NCI-H1417 (cell line): ENCODE data around the gene UBL7.
"Not testable (repeated sequence)": the region's sequence is repeated elsewhere in the genome, so short reads cannot be mapped to it uniquely, and the experiment has no call there.

Experiments
- DNase-seq, 3 experiments: peaks; one replicate each; lab custom pipeline; 2025; lab: John Stamatoyannopoulos, UW

UBL7 gene

GRCh38 chr15:74460871-74461846, at the start of gene UBL7:
Gene UBL7 (minus strand): TSS chr15:74461160. CDS start chr15:74458867, 2,293 bp downstream.
- peak; percentile 96 to 99 (median 98) for DNase-seq

GRCh38 chr15:74506515-74506840, 45.5 kb upstream of the UBL7 start:
- DNase-seq = no peak

GRCh38 chr15:74505837-74506514, 45.0 kb upstream of the UBL7 start:
- no peak for DNase-seq

- DNase-seq = no peak
These were observed 43.9 kb upstream of the UBL7 start for GRCh38 chr15:74504836-74505235.

- no peak for DNase-seq
These were observed 43.5 kb upstream of the UBL7 start for GRCh38 chr15:74504418-74504817.

- no peak for DNase-seq
These were observed 41.3 kb upstream of the UBL7 start for GRCh38 chr15:74502301-74502700.

GRCh38 chr15:74500401-74500800, 39.4 kb upstream of the UBL7 start:
- DNase-seq = no peak

GRCh38 chr15:74499366-74499765, 38.4 kb upstream of the UBL7 start:
- no peak for DNase-seq

GRCh38 chr15:74497584-74497983, 36.6 kb upstream of the UBL7 start:
- DNase-seq = peak; percentile 69 to 99 (median 85)

- no peak for DNase-seq
These were observed 35.7 kb upstream of the UBL7 start for GRCh38 chr15:74496648-74497047.

- DNase-seq = no peak
These were observed 29.4 kb upstream of the UBL7 start for GRCh38 chr15:74490339-74490689.

GRCh38 chr15:74489518-74490338, 28.8 kb upstream of the UBL7 start:
- peak; percentile 42 to 77 (median 59) for DNase-seq

GRCh38 chr15:74488776-74489175, 27.8 kb upstream of the UBL7 start:
- DNase-seq = no peak

GRCh38 chr15:74482661-74483060, 21.7 kb upstream of the UBL7 start:
- no peak for DNase-seq

GRCh38 chr15:74480364-74480763, 19.4 kb upstream of the UBL7 start:
- not testable (repeated sequence) for DNase-seq

- DNase-seq = not testable (repeated sequence)
These were observed 10.7 kb upstream of the UBL7 start for GRCh38 chr15:74471621-74472020.

GRCh38 chr15:74470631-74471395, 9.9 kb upstream of the UBL7 start:
- no peak for DNase-seq

GRCh38 chr15:74468341-74469032, 7.5 kb upstream of the UBL7 start:
- no peak for DNase-seq

- DNase-seq = no peak
These were observed 5.6 kb upstream of the UBL7 start for GRCh38 chr15:74466570-74466969.

GRCh38 chr15:74464897-74465296, 3.9 kb upstream of the UBL7 start:
- DNase-seq = no peak

- DNase-seq = no peak
These were observed 3.3 kb upstream of the UBL7 start for GRCh38 chr15:74464216-74464615.
